Fibroblast of skin of right quadriceps (primary cell): Measurements from ENCODE around the gene AADAC.
"Not testable (repeated sequence)": the region's sequence is repeated elsewhere in the genome, so short reads cannot be mapped to it uniquely, and the experiment has no call there.

Source experiments
- DNase-seq: peaks from one replicate; pipeline ENCODE4 v3.0.0-alpha.2; 2013

Gene AADAC, protein sequence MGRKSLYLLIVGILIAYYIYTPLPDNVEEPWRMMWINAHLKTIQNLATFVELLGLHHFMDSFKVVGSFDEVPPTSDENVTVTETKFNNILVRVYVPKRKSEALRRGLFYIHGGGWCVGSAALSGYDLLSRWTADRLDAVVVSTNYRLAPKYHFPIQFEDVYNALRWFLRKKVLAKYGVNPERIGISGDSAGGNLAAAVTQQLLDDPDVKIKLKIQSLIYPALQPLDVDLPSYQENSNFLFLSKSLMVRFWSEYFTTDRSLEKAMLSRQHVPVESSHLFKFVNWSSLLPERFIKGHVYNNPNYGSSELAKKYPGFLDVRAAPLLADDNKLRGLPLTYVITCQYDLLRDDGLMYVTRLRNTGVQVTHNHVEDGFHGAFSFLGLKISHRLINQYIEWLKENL

GRCh38 chr3:151813799-151814198 is at the start of gene AADAC:
TSS of gene AADAC (plus strand) at chr3:151814116. CDS start at chr3:151814163, 47 bp downstream.
- DNase-seq: no peak

- not testable (repeated sequence) for DNase-seq
These were observed 49.2 kb upstream of the AADAC start for GRCh38 chr3:151764699-151765098.

GRCh38 chr3:151765685-151766084 is 48.2 kb upstream of the AADAC start:
- no peak for DNase-seq

- peak; percentile 14 for DNase-seq
These were observed 47.5 kb upstream of the AADAC start for GRCh38 chr3:151766454-151766853.

DNA sequence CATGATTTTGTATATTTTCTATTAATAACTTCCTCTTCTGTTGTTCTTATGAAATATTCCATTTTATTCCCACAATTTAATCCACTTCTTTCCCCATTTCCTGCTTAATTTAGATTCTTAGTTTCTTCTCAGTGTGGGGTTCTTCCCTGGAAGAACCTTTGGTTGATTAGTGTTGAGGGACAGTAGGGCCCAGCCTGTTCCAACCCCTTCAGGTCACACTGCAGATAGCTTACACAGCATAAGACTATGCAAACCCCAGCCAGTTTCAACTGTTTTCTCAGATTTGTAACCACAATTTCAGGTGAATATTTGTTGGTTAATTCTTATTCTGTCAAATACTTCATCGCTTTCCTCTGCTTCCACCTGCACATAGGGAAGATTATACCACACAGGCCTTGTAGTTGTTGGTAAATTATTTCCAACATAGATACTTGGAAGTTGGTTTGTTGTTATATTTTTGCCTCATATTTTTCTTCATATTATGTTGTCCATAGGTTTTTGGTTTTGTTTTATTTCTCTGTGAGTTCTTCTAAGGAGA is 45.5 kb upstream of the AADAC start:
- DNase-seq: no peak

- DNase-seq: no peak
These were observed 44.7 kb upstream of the AADAC start for GRCh38 chr3:151769175-151769574.

DNA sequence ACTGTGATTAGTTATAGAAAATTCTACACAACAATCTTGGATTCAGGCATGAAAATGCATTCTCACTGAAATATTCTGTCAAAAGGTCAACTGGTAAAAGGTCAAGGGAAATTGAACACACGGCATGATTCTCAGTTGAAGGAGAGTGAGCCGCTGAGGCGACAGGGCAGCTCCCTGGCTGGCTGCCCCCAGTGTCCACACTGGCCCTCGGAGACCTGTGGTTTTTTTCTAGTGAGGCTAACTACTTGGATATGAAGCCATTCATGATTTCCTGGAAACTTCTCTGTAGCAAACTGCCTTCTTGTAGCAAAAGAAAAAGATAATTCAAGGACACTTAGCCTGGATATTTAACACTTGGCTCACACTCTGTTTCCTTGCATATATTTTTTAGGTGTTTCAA is 43.0 kb upstream of the AADAC start:
- DNase-seq: peak; percentile 26

DNA sequence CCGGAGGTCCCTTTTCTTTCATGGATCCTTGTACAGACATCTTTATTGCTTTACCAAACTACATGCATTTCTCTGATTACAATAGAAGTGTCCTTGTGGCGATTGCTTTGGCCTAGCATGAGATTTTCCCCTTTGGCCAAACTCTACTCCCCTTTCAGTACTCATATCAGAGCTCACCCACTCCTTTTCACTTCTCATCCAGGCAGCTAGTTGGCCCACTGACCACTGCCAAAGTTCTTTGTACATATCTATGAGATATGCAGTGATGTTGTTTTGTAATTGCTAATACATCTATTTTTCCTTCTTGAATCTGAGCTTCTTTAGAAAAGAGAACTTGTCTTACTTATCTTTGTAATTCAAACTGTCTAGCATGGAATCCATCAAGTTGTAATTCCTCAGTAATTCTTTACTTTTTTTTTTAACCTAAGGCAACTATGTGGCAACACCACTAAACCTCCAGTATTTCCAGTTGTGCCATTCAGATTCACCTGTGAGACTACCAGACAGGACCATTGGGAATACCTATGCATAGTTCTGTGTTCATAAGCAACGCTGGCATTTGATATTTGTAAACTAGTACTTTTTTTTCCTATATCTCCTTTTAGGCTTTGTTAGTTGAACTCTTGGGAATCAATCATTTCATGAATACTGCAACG is 41.0 kb upstream of the AADAC start:
- DNase-seq: no peak

GRCh38 chr3:151774235-151774634 is 39.7 kb upstream of the AADAC start:
- no peak for DNase-seq

DNA sequence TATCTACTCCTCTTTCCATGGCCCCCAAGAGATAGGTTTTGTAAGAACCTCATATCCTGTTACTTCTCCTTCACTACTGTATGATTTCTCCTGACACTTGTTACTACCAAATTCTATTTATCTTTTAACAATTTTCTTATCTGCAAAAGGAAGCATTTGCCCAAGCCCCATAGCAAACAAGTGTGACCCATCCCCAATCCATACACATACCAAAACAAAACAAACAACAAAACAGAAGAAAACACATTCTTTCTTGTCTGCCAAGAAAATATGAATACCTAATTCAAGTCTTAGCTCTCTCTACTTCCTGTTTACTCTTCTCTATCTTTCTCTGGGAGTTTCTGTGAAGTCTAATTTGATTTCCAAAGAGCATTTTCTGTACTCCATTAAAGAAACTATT is 39.0 kb upstream of the AADAC start:
- DNase-seq: no peak

GRCh38 chr3:151775314-151776258 is 38.3 kb upstream of the AADAC start:
- no peak for DNase-seq

DNA sequence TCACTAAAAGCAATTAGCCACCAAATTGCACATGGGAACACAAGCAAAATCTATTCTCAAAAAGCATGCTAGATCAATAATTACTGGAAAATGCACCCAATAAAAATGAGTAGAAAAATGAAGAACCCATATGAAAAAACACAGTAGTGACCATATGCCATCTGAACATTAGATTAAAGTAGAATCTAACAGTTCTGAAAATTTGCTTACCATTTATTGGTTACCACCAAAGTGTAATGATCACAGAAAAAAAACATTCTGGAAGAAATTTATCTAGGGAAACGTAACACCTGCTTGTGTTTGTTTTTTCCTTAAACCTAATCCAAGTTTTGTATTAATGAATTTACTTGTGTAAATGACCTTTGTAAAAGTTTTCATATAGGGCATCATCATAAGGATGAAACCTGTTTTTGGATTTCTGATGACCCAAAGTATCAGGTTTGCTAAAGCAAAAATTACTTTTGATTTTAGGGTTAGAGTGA is 37.6 kb upstream of the AADAC start:
- no peak for DNase-seq

DNA sequence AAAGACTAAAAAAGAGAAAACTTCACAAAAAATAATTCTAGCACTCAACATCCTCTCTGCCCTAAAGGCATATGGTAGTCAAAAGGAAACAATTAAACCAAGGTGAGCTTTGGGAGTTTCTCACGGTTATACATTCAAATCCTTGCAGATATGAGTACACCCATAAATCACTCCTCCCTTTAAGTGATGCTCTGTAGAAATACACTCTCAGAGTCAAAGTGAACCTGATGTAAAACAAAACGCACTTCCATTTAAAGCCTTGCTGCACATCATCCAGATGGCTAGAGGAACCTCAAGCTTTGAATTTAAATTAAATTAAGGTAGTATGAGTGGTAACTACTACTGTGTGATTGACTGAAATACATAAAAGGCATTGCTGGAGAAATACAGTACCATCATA is 36.0 kb upstream of the AADAC start:
- no peak for DNase-seq

- DNase-seq: peak; percentile 2
These were observed 26.3 kb upstream of the AADAC start for GRCh38 chr3:151787626-151788025.

DNA sequence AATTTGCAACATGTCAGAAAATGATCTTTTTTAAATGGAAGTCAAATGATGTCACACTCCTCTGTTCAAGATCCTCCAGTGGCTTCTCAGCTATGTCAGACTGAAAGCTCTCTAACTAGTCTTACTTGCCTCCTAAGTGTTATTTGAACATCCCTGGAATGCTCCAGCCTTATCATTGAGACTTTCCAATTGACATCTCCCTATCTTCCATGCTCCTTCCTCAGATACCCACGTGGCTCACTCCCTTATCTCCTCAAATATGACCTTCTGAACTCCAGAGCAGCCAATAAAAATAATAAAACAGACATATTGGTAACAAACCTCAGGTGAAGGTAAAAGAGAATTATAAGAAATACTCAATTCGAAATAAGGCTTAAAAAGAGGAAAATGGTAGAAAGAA is 25.5 kb upstream of the AADAC start:
- no peak for DNase-seq

DNA sequence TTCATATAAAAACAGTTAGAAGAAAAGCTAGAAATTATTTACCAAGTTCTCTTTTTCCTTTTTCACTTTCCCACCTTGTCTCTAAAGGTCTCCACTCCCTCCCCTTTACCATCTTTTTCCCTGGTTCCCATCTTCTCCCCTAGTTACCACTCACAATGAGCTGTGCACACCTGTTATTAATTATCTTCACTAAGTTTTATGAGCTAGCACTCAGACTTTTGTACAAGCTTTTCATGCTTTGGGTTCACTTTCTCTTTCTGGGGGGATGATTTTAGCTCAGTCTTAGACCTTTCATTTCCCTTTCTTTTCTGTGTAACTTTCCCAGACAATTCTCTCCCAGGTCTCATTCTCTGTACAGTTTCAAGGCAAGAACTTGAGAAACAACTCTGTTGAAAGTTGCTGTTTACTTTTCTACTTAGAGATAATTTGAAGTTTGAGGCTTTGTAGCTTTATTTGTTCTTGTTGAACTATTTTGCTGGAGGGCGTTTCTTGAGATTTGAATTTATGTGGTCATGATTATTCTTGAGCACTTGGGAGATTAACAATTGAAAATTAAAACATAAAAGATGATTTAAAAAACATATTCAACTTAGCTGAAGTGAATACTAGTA is 24.0 kb upstream of the AADAC start:
- peak; percentile 46 for DNase-seq

DNA sequence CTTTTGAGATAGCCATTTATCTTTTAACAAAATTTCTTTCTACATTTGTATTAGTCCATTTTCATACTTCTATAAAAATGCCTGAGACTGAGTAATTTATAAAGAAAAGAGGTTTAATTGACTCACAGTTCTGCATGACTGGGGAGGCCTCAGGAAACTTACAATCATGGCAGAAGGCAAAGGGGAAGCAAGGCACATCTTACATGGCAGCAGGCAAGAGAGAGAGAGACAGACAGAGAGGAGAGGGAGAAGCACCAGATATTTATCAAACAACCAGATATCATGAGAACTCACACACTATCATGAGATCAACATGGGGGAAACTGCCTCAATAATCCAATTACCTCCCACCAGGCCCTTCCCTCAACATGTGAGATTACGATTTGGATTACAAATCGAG is 23.2 kb upstream of the AADAC start:
- DNase-seq: not testable (repeated sequence)

- DNase-seq: no peak
These were observed 21.5 kb upstream of the AADAC start for GRCh38 chr3:151792411-151792810.

DNA sequence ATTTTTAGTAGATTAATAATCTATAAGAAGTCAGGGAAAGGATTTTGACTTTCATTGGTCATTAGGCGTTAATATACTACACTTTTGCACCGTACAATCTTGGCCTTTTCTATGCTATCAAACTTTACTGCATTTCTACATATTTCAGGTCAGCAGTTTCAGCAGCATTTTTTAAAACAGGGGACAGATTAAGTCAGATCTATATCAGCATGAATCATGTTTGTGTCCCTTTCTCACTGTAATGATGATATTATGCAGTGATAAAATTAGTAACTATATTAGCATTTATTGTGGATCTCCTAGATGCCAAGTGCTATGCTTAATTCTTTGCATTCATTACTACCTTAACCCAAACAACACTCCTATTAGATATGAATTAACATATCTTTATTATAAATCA is 20.3 kb upstream of the AADAC start:
- no peak for DNase-seq

DNA sequence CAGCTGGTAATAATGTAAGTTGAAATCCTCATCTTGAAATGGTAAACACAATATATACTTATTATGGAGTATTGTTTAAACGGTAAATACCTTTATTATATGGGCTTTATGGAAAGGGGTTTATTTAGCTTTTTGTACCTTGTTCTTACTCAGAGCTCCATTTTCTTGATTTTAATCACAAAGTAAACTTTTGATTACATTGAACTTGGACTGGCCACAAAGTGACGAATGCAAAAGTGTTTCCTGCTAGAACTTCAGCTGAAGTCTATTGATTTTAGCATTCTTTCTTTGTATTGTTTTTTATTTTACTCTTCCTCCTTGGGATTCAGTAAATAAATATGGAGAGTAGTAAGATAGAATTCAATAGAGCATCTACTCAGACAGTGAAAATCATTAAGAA is 19.8 kb upstream of the AADAC start:
- DNase-seq: no peak

DNA sequence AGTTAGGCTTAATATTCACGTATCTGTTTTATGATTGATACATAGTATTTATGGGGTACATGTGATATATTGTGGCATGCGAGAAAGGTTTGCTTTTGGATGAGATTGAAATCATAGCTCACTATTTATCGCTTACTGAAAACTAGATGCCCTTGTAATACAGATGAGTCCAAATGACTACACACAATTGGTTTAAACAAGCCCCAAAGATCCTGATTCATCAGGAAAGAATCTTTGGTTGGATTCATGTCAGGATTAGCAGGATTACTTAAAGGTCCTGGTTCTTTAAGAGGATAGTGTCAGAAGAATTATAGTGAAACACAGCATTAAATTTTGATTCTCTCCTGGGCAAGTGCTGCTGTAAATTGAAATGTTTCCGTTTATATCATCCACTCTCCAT is 18.6 kb upstream of the AADAC start:
- DNase-seq: peak; percentile 88

GRCh38 chr3:151796105-151796680 is 17.7 kb upstream of the AADAC start:
- no peak for DNase-seq
